ENCODE measurements around the gene KLHDC9.
"Not testable (repeated sequence)": the region's sequence is repeated elsewhere in the genome, so short reads cannot be mapped to it uniquely, and the experiment has no call there.

Gene KLHDC9

GRCh38 chr1:161099090-161099802 lies 1.1 kb downstream of the KLHDC9 start:
- DNase-seq = no peak

GRCh38 chr1:161100556-161100955 lies 2.4 kb downstream of the KLHDC9 start:
- no peak for DNase-seq

- DNase-seq = no peak
Observed at GRCh38 chr1:161106431-161106830, 8.3 kb downstream of the KLHDC9 start.

DNA sequence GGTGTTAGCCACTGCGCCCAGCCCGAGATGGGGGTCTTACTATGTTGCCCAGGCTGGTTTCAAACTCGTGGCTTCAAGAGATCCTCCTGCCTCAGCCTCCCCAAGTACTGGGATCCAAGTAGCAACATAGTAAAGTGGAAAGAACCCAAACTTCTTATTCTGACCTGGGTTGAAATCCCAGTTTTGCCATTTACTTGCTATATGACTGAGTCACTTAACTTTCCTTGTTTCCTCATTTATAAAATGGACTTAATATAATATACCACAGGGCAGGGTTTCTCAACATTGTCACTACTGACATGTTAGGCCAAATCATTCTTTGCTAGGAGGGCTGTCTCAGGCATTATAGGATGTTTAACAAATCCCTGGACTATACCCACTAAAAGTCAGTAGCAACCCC lies 13.0 kb downstream of the KLHDC9 start:
- no peak for DNase-seq

- no peak for DNase-seq
Observed at GRCh38 chr1:161111527-161111926, 13.4 kb downstream of the KLHDC9 start.

DNA sequence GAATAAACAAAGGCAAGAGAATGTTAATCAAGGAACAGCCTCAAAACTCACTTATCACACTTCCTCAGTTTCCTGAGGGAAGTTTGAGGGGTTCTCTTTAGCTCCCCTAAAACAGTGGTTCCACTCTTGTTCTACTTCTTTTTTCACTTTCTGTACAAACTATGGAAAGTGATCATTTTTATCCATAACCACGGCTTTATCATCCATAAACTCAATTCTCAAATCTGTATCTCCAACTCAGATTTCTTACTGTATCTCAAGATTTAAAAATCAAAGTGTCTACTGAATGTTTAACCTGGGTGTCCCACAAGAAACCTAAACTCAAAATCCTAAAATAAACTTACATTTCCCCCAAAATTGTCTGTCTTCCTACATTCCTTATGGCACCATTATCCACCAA lies 15.8 kb downstream of the KLHDC9 start:
- no peak for DNase-seq

DNA sequence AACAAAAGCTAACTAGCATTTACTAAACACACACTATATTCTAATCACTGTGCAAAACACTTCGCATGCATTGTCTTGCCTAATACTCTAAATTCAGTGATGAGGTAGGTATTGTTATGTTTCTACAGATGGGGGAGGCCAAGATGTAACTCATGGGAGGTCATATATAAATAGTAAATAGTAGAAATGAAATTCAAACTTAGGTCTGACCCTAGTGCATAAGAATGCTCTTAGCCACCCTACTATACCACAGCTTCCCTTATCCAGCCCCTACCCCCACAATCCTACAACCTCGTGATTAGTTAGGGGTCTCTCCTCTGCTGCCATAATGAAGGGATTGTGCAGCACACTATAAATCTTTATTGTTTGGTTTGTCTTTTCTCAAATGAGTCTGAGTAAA lies 16.4 kb downstream of the KLHDC9 start:
- DNase-seq = no peak

GRCh38 chr1:161115132-161115711 lies 17.1 kb downstream of the KLHDC9 start:
- no peak for DNase-seq

DNA sequence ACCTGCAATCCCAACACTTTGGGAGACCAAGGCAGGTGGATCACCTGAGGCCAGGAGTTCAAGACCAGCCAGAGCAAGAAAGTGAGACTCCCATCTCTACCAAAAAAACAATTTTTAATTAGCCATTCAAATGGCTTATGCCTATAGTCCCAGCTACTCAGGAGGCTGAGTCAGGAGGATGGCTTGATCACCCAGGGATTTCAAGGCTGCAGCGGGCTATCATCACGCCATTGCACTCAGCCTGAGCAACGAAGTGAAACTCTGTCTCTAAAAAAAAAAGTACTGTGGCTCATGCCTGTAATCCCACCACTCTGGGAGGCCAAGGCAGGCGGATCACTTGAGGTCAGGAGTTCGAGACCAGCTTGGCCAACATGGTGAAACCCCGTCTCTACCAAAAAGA lies 17.8 kb downstream of the KLHDC9 start:
- DNase-seq = not testable (repeated sequence)

DNA sequence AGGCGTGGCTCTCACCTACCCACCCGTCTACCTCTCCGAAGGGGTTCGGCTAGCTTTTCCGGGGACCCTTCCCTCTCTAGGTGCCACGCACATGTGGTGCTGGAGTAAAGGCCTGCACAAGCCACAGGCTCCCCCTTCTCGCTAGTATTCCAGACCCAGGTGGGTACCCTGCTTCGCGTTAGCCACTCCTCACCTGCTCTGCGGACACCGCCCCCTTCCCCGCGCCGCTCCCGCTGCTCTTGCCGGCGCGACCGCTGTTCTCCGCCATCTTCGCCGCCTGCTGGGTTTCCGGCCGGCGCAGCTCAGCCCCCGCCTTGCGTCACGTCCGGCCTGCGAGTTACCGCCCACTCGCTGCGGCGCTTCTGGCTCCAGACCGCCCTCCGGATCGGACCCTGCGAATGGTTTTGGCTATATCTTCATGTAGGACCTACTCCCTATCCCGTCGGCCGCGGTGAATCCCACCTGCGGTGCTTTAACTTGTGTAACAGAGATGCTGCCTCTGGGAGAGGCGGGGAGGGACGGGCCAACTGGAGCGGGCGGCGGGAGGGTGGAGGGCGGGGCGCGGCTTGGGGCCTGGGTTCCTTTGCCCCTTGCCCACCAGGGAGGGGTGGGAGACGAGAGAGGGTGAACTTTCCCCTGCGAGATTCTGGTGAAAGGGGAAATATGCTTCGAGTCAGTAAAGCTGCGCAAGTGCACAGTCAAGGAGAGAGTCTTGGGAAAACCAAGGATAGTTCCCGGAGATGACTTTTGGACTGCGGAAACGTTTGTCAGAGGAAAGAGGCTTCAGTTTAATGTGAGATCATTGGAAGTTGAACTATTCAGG lies 19.8 kb downstream of the KLHDC9 start, which contains the start of the genes NIT1 and PFDN2:
Gene NIT1 (plus strand): TSS at position 347 of the 823 bp plus-strand sequence. CDS start 72 bp downstream, at position 419.
Gene PFDN2 (minus strand): TSS at position 279 of the 823 bp plus-strand sequence. CDS start 11 bp downstream, at position 268.
- peak; percentile 51 for DNase-seq

GRCh38 chr1:161119092-161119903 lies 21.1 kb downstream of the KLHDC9 start:
- DNase-seq = no peak

GRCh38 chr1:161121042-161121650 lies 23.0 kb downstream of the KLHDC9 start:
- no peak for DNase-seq

DNA sequence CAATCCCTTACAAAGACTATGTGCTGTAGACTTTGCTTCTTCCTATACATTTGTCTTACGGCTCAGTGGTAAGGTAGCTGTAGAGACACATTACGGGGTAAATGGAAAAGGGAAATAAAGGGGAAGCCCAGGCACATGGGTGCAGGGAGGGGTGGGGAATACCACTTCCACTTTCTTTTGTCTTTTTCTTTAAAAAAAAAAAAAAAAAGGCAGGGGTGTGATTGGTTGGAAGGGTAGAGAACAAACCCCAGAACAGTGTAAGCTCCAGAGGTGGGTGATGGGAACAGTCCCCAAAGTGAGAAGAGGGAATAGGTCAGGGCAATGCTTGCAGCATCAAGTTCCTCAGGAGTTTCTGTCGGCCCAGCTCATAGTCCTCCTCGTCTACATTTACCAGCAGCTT lies 23.7 kb downstream of the KLHDC9 start:
- no peak for DNase-seq

DNA sequence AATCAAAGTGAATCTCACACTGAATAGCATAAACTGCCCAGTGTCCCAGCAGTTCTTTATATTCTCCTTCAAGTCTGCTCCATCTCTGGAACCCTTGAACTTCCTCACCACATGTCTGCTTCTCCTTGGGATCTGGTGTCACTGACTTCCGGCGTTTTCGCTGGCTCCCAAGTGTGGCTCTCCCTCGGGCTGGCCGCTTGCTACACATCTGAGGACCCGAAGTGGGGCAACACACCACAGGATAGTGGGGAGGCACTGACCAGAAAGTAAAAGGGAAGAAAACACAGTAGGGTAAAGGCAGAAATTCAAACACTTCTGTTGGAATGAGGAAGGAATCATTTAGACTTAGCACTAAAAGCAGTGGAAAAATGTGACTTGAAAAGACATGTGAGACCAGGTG lies 24.8 kb downstream of the KLHDC9 start:
- no peak for DNase-seq

- no peak for DNase-seq
Observed at GRCh38 chr1:161127649-161128048, 29.5 kb downstream of the KLHDC9 start.

DNA sequence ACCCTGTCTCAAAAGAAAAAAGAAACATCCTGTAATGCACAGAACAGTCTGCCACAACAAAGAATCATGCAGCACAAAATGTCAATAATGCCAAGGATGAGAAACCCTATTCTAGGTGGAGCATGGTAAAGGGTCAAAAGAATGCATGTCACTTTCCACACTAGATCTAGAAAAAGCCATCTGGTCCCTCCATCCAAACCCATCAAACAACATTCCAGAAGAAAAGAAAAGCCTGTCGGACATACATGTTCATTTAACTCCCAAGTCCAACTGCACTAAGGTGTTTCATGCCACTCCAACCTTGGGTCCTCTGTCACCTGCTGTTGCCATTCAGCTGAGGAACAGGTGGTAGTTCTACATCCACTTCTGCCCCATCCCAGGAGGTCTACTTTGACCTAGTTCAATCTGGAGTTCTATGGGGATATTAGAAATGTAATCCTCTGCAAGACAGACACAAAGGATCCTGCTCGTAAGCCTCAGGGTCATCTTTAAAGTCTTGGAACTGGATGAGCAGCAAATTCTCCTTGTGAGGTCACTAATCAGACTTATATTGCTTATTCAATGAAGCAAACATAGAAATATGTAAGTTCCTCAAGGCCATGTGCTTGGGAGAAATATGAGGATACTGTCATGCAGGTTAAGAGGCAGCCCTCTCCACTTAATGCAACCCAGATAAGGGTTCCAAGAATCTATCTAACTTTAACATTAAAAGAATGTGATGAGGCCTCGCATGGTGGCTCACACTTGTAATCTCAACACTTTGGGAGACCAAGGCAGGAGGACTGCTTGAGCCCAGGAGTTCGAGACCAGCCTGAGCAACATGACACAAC lies 30.6 kb downstream of the KLHDC9 start:
- no peak for DNase-seq

DNA sequence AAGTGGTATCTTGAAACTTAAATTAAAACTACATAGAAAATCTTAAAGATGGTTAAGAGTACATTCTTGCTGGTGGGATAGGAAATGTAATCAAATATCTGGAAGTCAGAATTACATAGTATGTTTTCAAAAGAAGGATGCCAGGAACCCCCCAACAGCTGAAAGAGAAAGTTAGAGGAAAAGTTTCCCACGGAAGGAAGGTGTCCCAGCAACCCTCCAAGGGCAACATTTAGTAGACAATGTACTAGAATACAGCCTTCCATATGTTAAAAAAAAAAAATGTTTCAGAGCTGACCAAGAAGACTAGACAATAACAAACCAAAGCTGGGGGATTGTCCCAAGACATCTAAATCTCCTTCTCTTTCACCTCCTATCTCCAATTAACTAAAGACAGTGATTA lies 32.1 kb downstream of the KLHDC9 start:
- DNase-seq = no peak

- no peak for DNase-seq
Observed at GRCh38 chr1:161131523-161132409, 33.6 kb downstream of the KLHDC9 start.

DNA sequence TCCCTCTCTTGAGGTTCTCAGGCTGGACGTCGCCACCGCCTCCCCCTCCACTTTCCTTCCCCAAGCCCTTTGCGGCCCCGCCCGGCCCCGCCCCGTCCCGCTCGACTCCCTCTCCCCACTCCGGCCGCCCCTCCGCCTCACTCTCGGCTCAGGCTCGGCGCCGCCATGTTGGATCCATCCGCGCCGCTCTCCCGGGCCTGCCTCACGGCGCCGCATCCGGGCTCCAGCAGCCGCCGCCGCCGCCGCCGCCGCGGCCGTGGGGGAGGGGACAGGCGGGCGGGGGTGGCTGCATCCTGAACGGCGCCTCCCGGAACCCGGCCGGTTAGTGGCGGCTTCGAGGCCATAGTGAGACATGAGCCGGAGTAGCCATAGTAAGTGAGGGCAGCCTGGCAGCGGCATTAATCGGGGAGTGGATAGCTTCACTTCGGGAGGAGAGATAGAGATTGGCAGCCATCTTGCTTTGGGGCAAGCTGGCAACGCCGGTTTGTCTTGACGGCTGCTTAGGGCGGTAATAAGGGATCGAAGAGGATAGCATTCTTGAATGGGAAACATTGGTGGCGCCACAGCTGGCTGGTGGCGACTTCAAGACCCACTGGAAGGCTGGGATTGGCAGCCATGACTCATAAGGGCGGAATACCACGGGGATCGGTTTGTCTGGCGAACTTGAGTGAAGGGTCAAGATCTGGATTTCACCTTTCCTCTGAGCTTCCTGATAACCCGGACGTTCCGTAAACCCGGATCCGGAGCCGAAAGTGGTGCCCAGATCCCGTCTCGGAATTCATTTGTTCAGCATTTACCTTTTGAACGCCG lies 34.5 kb downstream of the KLHDC9 start, which contains the start of gene DEDD:
Gene DEDD (minus strand): TSS at position 258 of the 810 bp plus-strand sequence. CDS start 8,205 bp downstream, outside the sequence.
- peak; percentile 85 for DNase-seq

Measured in amniotic stem cell (primary cell).